Measurements from ENCODE around the gene KLF12. TPM values are rescaled to one million over a fixed set of nuclear protein-coding genes. Genes with fewer than 3 reads are reported as not detected.
A peak's percentile ranks its signal among the peaks of the same experiment; 100 is the strongest.

KLF12 gene
- 1 to 10 TPM in 3 of 4 donors, under 1 TPM in 1; 0.64 to 4.0 (median 1.4) TPM for total RNA-seq

- Histone ChIP-seq H3K4me1 (peaks cover 0 to 71% (median 9%) of the 10 kb centered on the region in 3 donors), H3K4me3 (peak within 1 kb of the TSS; percentile 65 to 90 (median 76)), H3K36me3 (no peaks in the 10 kb centered on the region), H3K27me3 (peaks cover 0 to 13% (median 0%) of the 10 kb centered on the region in 4 donors), H3K9me3 (no peaks in the 10 kb centered on the region), H3K27ac (peak within 1 kb of the TSS; percentile 73 to 95 (median 90))
- intact Hi-C loops (cut with DNase I) = loop anchor here (10.0 kb wide), 1 partner anchor 299 kb away; no protein-coding TSS in a partner anchor
- WGBS, 2 donors = no CpG with 5 or more reads among the region's 54 CpGs
- peak in 1 of 4 donors; percentile 50 for TF ChIP-seq POLR2A (IDR thresholded peaks at IDR 0.05)
- TF ChIP-seq, protein P1, sequence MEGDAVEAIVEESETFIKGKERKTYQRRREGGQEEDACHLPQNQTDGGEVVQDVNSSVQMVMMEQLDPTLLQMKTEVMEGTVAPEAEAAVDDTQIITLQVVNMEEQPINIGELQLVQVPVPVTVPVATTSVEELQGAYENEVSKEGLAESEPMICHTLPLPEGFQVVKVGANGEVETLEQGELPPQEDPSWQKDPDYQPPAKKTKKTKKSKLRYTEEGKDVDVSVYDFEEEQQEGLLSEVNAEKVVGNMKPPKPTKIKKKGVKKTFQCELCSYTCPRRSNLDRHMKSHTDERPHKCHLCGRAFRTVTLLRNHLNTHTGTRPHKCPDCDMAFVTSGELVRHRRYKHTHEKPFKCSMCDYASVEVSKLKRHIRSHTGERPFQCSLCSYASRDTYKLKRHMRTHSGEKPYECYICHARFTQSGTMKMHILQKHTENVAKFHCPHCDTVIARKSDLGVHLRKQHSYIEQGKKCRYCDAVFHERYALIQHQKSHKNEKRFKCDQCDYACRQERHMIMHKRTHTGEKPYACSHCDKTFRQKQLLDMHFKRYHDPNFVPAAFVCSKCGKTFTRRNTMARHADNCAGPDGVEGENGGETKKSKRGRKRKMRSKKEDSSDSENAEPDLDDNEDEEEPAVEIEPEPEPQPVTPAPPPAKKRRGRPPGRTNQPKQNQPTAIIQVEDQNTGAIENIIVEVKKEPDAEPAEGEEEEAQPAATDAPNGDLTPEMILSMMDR (IDR thresholded peaks at IDR 0.05) = no peak
- DNase-seq = peak; percentile 72
Observed at GRCh38 chr13:74134221-74134776, at the start of gene KLF12. Gene KLF12, minus strand, starts transcription at chr13:74134404.

- TF ChIP-seq POLR2A (IDR thresholded peaks at IDR 0.05) = no peak
- TF ChIP-seq, protein P1 (IDR thresholded peaks at IDR 0.05) = no peak
- no peak for DNase-seq
- no peaks in the 10 kb centered on the region for H3K27me3 ChIP-seq
- H3K4me1 ChIP-seq = no peaks in the 10 kb centered on the region
- no peaks in the 10 kb centered on the region for H3K36me3 ChIP-seq
- 71 to 74% methylated on average over 1 of the region's 1 CpG for WGBS, 2 donors
- H3K9me3 ChIP-seq = no peaks in the 10 kb centered on the region
- H3K4me3 ChIP-seq = no peak overlapping the region
- intact Hi-C loops (cut with DNase I) = no loop called here
- H3K27ac ChIP-seq = no peak overlapping the region
Observed at GRCh38 chr13:74182491-74182890, 48.3 kb upstream of the KLF12 start.

GRCh38 chr13:74174810-74175209, 40.6 kb upstream of the KLF12 start:
- WGBS, 2 donors = 43 to 55% methylated on average over 2 of the region's 2 CpGs
- H3K27ac ChIP-seq = no peak overlapping the region
- no peak for DNase-seq
- no peak overlapping the region for H3K4me3 ChIP-seq
- TF ChIP-seq, protein P1 (IDR thresholded peaks at IDR 0.05) = no peak
- TF ChIP-seq POLR2A (IDR thresholded peaks at IDR 0.05) = no peak
- intact Hi-C loops (cut with DNase I) = no loop called here
- no peaks in the 10 kb centered on the region for H3K4me1 ChIP-seq
- no peaks in the 10 kb centered on the region for H3K9me3 ChIP-seq
- H3K27me3 ChIP-seq = no peaks in the 10 kb centered on the region
- no peaks in the 10 kb centered on the region for H3K36me3 ChIP-seq

GRCh38 chr13:74173822-74174221, 39.6 kb upstream of the KLF12 start:
- intact Hi-C loops (cut with DNase I) = no loop called here
- 72 to 74% methylated on average over 3 of the region's 3 CpGs for WGBS, 2 donors
- TF ChIP-seq, protein P1 (IDR thresholded peaks at IDR 0.05) = no peak
- no peak for TF ChIP-seq POLR2A (IDR thresholded peaks at IDR 0.05)

GRCh38 chr13:74171641-74172040, 37.4 kb upstream of the KLF12 start:
- no peaks in the 10 kb centered on the region for H3K4me1 ChIP-seq
- no peaks in the 10 kb centered on the region for H3K27me3 ChIP-seq
- H3K9me3 ChIP-seq = no peaks in the 10 kb centered on the region
- H3K4me3 ChIP-seq = no peak overlapping the region
- TF ChIP-seq, protein P1 (IDR thresholded peaks at IDR 0.05) = no peak
- TF ChIP-seq POLR2A (IDR thresholded peaks at IDR 0.05) = no peak
- no peak for DNase-seq
- no peak overlapping the region for H3K27ac ChIP-seq
- intact Hi-C loops (cut with DNase I) = no loop called here
- H3K36me3 ChIP-seq = no peaks in the 10 kb centered on the region

More at GRCh38 chr13:74173822-74174221, 39.6 kb upstream of the KLF12 start:
- Histone ChIP-seq H3K27ac (no peak overlapping the region), H3K4me1 (no peaks in the 10 kb centered on the region), H3K36me3 (no peaks in the 10 kb centered on the region), H3K9me3 (no peaks in the 10 kb centered on the region), H3K4me3 (no peak overlapping the region), H3K27me3 (no peaks in the 10 kb centered on the region)
- DNase-seq = no peak

All from esophagus squamous epithelium (tissue), 5 donors.